ENCODE data around the gene TM7SF2. TPM values are rescaled to one million over a fixed set of nuclear protein-coding genes. Genes with fewer than 3 reads are reported as not detected.

Gene TM7SF2
- total RNA-seq, 4 donors from 2014 or later, result 29.4 to 59.5 (median 42.3) TPM

- no peak for TF ChIP-seq POLR2AphosphoS5 (IDR thresholded peaks at IDR 0.05)
- intact Hi-C loops (cut with DNase I; ENCODE audit: low total_unique reads), result no loop called here
Observed at GRCh38 chr11:65156926-65157325, 45.3 kb downstream of the TM7SF2 start.

DNA sequence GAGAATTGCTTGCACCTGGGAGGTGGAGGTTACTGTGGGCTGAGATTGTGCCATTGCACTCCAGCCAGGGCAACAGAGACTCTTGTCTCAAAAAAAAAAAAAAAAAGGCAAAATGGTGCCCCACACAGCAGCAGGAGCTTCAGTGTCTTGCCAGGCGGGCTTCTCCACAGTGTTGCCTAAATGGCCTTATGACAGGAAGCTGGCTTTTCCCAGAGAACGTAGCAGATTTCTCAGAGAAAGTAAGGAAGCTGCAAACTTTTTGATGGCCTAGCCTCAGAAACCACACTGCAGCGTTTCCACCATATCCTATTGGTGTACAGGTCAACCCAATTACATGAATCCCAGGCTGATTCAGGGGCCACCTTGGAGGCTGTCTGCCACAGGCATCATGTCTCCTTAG, 45.7 kb downstream of the TM7SF2 start:
- Histone ChIP-seq H3K4me1 (no peaks in the 10 kb centered on the region), H3K27me3 (no peaks in the 10 kb centered on the region), H3K9me3 (no peaks in the 10 kb centered on the region), H3K27ac (no peak overlapping the region), H3K36me3 (no peaks in the 10 kb centered on the region), H3K4me3 (no peak overlapping the region)
- no peak for DNase-seq
- 79 to 100% methylated on average over 1 to 3 of the region's 3 CpGs for WGBS, 2 donors (ENCODE audit: low coverage in 1 of 2)
- in situ Hi-C loops (cut with MboI; ENCODE audit: low pct_ligation_motif_present in 1 of 4, low pct_unique_long_range_greater_than_20kb in 1 of 4, low sequenced_read_pairs in 3 of 4), result no loop called here
- intact Hi-C loops (cut with DNase I; ENCODE audit: low total_unique reads), result no loop called here
- TF ChIP-seq, protein P1, sequence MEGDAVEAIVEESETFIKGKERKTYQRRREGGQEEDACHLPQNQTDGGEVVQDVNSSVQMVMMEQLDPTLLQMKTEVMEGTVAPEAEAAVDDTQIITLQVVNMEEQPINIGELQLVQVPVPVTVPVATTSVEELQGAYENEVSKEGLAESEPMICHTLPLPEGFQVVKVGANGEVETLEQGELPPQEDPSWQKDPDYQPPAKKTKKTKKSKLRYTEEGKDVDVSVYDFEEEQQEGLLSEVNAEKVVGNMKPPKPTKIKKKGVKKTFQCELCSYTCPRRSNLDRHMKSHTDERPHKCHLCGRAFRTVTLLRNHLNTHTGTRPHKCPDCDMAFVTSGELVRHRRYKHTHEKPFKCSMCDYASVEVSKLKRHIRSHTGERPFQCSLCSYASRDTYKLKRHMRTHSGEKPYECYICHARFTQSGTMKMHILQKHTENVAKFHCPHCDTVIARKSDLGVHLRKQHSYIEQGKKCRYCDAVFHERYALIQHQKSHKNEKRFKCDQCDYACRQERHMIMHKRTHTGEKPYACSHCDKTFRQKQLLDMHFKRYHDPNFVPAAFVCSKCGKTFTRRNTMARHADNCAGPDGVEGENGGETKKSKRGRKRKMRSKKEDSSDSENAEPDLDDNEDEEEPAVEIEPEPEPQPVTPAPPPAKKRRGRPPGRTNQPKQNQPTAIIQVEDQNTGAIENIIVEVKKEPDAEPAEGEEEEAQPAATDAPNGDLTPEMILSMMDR (IDR thresholded peaks at IDR 0.05), result no peak
- no peak for TF ChIP-seq POLR2A (IDR thresholded peaks at IDR 0.05)
- no peak for TF ChIP-seq EP300 (IDR thresholded peaks at IDR 0.05; ENCODE audit: low read depth)
- TF ChIP-seq POLR2AphosphoS5 (IDR thresholded peaks at IDR 0.05), result no peak

More at GRCh38 chr11:65156926-65157325, 45.3 kb downstream of the TM7SF2 start:
- no peak overlapping the region for H3K27ac ChIP-seq
- H3K36me3 ChIP-seq, result no peaks in the 10 kb centered on the region
- H3K4me1 ChIP-seq, result no peaks in the 10 kb centered on the region
- in situ Hi-C loops (cut with MboI; ENCODE audit: low pct_ligation_motif_present in 1 of 4, low pct_unique_long_range_greater_than_20kb in 1 of 4, low sequenced_read_pairs in 3 of 4), result no loop called here
- 71 to 89% methylated on average over 2 to 3 of the region's 3 CpGs for WGBS, 2 donors (ENCODE audit: low coverage in 1 of 2)
- DNase-seq, result no peak
- no peak overlapping the region for H3K4me3 ChIP-seq
- H3K27me3 ChIP-seq, result no peaks in the 10 kb centered on the region
- H3K9me3 ChIP-seq, result no peaks in the 10 kb centered on the region

GRCh38 chr11:65159012-65159411, 47.3 kb downstream of the TM7SF2 start:
- WGBS, 2 donors (ENCODE audit: low coverage in 1 of 2), result 61 to 64% methylated on average over 5 of the region's 5 CpGs
- in situ Hi-C loops (cut with MboI; ENCODE audit: low pct_ligation_motif_present in 1 of 4, low pct_unique_long_range_greater_than_20kb in 1 of 4, low sequenced_read_pairs in 3 of 4) (no loop called here), intact Hi-C loops (cut with DNase I; ENCODE audit: low total_unique reads) (no loop called here)
- Histone ChIP-seq H3K4me1 (no peaks in the 10 kb centered on the region), H3K27ac (no peak overlapping the region), H3K9me3 (no peaks in the 10 kb centered on the region), H3K27me3 (no peaks in the 10 kb centered on the region), H3K4me3 (no peak overlapping the region), H3K36me3 (no peaks in the 10 kb centered on the region)
- TF ChIP-seq EP300 (IDR thresholded peaks at IDR 0.05; ENCODE audit: low read depth) (no peak), POLR2A (IDR thresholded peaks at IDR 0.05) (no peak), POLR2AphosphoS5 (IDR thresholded peaks at IDR 0.05) (no peak)
- TF ChIP-seq, protein P1 (IDR thresholded peaks at IDR 0.05), result no peak
- no peak for DNase-seq

- H3K4me3 ChIP-seq, result no peak overlapping the region
- intact Hi-C loops (cut with DNase I; ENCODE audit: low total_unique reads), result no loop called here
- no peak for TF ChIP-seq POLR2AphosphoS5 (IDR thresholded peaks at IDR 0.05)
- no peak for TF ChIP-seq EP300 (IDR thresholded peaks at IDR 0.05; ENCODE audit: low read depth)
- TF ChIP-seq POLR2A (IDR thresholded peaks at IDR 0.05), result no peak
- TF ChIP-seq, protein P1 (IDR thresholded peaks at IDR 0.05), result no peak
- in situ Hi-C loops (cut with MboI; ENCODE audit: low pct_ligation_motif_present in 1 of 4, low pct_unique_long_range_greater_than_20kb in 1 of 4, low sequenced_read_pairs in 3 of 4), result loop anchor here in 1 of 4 donors (5.0 kb wide), 1 partner anchor 92 kb away; no protein-coding TSS in a partner anchor
- 46 to 81% methylated on average over 3 of the region's 3 CpGs for WGBS, 2 donors (ENCODE audit: low coverage in 1 of 2)
- peaks cover 0 to 5% (median 0%) of the 10 kb centered on the region in 4 donors for H3K4me1 ChIP-seq
- no peak overlapping the region for H3K27ac ChIP-seq
- no peak for DNase-seq
- H3K27me3 ChIP-seq, result no peaks in the 10 kb centered on the region
- no peaks in the 10 kb centered on the region for H3K9me3 ChIP-seq
- no peaks in the 10 kb centered on the region for H3K36me3 ChIP-seq
Observed at GRCh38 chr11:65160643-65161042, 49.0 kb downstream of the TM7SF2 start.

DNA sequence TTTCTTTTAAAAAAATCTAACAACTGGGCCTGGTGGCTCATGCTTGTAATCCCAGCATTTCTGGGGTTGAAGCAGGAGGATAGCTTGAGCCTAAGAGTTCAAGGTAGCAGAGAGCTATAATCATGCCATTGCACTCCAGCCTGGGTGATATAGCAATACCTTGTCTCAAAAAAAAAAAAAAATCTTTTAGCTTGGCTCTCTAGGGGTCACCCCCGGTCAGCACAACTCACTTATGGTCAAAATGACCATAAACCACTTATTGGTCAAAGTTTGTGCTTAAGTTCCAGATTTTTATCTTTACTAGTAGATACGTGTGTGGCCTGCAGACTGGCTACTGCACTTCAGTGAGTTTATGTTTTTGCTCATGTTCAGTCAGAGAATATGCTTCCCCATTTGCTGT, 52.0 kb downstream of the TM7SF2 start:
- in situ Hi-C loops (cut with MboI; ENCODE audit: low pct_ligation_motif_present in 1 of 4, low pct_unique_long_range_greater_than_20kb in 1 of 4, low sequenced_read_pairs in 3 of 4), result loop anchor here in 1 of 4 donors (5.0 kb wide), 1 partner anchor 89 kb away; no protein-coding TSS in a partner anchor
- DNase-seq, result no peak

More for the DNA sequence above, 52.0 kb downstream of the TM7SF2 start:
- Histone ChIP-seq H3K27me3 (no peaks in the 10 kb centered on the region), H3K9me3 (no peaks in the 10 kb centered on the region), H3K4me1 (peaks cover 0 to 9% (median 0%) of the 10 kb centered on the region in 4 donors), H3K27ac (no peak overlapping the region), H3K4me3 (no peak overlapping the region), H3K36me3 (no peaks in the 10 kb centered on the region)
- intact Hi-C loops (cut with DNase I; ENCODE audit: low total_unique reads), result no loop called here
- WGBS, 2 donors (ENCODE audit: low coverage in 1 of 2), result 69 to 75% methylated on average over 2 of the region's 2 CpGs
- TF ChIP-seq, protein P1 (IDR thresholded peaks at IDR 0.05), result no peak
- TF ChIP-seq EP300 (IDR thresholded peaks at IDR 0.05; ENCODE audit: low read depth) (no peak), POLR2A (IDR thresholded peaks at IDR 0.05) (no peak), POLR2AphosphoS5 (IDR thresholded peaks at IDR 0.05) (no peak)
